GM18873 (cell line): ENCODE results near the gene CDK11B.

Source experiments
- ATAC-seq: cut with Tn5 transposase; IDR thresholded peaks from one replicate; pipeline ENCODE4 v1.9.1; 2021; ENCODE audit warnings: mild to moderate bottlenecking, moderate library complexity, moderate number of reproducible peaks; ENCODE audit not compliant: unreplicated experiment, low FRiP score

CDK11B gene

DNA sequence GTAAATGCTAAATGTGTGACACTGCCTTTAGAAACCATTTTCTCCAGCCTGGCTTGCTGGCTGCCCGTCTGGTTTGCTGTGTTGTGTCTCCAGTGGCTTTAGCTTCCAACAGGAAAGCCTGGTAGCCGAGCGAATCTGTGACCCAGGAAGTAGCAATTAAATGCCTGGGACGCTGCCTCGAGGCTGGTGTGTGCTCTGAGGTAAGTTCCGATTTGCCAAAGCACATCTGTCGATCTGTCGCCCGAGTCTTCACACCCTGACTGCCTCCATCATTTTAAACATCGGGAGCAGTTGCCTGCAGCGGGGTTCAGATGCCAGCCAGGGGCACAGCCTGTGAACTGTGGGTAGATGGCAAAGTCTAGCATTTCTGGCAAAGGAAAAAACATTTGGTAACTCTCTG lies 41.3 kb downstream of the CDK11B start:
- ATAC-seq, result no peak

- ATAC-seq, result no peak
These were observed 42.0 kb downstream of the CDK11B start for GRCh38 chr1:1616838-1617237.

- peak; percentile 7 for ATAC-seq
These were observed 42.6 kb downstream of the CDK11B start for GRCh38 chr1:1616045-1616790.

GRCh38 chr1:1615256-1616044 lies 43.4 kb downstream of the CDK11B start, which contains the start of gene MIB2:
Gene MIB2, plus strand, starts transcription at chr1:1615500. Its CDS starts 7,953 bp downstream, at chr1:1623453.
- ATAC-seq, result peak; percentile 78

GRCh38 chr1:1614954-1615255 lies 43.9 kb downstream of the CDK11B start:
- no peak for ATAC-seq

DNA sequence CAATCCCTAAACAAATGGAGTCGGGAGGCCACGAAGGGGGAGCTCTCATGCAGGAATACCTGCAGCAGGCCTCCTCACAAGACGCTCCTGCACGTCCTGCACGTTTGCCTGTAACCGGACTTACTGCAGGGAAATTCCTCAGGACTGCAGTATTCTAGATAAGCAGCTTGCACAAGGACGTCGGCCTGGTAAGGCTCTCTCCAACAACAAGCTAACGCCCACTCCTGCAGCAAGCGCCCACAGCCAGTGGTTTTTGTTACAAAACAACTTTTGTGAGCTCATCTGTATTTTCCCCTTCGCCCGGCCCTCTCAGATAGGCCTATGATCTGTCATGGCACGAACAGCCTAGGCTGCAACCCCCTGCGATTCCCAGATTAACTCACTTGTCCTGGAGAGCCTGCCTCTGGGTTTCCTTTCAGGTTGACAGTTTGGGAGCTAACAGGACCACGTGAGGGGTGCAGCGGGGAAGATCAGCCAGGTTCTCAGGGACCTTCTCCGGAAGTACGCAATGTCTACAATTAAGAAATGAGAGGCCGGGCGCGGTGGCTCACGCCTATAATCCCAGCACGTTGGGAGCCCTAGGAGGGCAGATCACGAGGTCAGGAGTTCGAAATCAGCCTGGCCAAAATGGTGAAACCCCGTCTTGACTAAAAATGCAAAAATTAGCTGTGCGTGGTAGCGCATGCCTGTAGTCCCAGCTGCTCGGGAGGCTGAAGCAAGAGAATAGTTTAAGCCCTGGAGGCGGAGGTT lies 44.4 kb downstream of the CDK11B start:
- ATAC-seq, result no peak

DNA sequence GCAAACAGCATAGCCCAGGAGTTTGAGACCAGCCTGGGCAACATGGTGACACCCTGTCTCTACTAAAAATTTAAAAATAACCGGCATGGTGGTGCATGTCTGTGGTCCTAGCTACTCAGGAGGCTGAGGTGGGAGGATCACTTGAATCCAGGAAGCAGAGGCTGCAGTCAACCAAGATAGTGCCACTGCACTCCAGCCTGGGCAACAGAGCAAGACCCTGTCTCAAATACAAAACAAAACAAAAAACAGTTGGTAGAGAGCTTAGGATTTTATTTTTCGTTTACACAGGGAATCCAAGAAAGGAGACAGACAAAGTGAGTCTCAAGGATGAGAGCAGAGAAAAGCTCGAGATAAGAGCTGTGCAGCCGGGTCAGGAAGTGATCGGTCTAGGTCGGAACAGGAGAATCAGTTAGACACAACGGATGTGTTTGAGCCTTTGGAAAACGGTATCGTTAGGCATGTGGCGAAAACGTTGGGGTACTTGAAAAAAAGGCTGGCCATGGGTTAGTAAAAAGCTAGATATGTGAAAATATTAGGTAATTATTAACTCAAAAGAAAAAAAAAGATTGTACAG lies 45.2 kb downstream of the CDK11B start:
- ATAC-seq, result no peak

DNA sequence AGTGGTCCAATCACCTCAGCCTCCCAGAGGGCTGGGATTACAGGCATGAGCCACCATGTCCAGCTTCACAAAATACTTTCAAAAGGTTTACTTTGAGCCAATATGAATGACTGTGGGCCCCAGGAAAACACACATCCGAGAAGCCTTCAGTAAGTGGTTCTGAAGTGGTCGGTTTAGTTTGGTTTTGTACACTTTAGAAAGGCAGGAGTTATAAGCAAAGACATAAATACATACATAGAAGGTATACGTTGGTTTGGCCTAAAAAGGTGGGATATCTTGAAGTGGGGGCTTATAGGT lies 46.8 kb downstream of the CDK11B start:
- ATAC-seq, result no peak

GRCh38 chr1:1610796-1611195 lies 48.0 kb downstream of the CDK11B start:
- no peak for ATAC-seq

GRCh38 chr1:1609822-1610485 lies 48.9 kb downstream of the CDK11B start:
- no peak for ATAC-seq

DNA sequence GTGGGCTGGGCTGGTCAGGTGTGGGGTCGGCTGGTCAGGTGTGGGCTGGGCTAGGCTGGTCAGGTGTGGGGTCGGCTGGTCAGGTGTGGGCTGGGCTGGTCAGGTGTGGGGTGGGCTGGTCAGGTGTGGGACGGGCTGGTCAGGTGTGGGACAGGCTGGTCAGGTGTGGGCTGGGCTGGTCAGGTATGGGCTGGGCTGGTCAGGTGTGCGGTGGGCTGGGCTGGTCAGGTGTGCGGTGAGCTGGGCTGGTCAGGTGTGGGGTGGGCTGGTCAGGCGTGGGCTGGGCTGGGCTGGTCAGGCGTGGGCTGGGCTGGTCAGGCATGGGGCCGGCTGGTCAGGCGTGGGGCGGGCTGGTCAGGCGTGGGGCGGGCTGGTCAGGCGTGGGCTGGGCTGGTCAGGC lies 52.6 kb downstream of the CDK11B start:
- ATAC-seq, result no peak

DNA sequence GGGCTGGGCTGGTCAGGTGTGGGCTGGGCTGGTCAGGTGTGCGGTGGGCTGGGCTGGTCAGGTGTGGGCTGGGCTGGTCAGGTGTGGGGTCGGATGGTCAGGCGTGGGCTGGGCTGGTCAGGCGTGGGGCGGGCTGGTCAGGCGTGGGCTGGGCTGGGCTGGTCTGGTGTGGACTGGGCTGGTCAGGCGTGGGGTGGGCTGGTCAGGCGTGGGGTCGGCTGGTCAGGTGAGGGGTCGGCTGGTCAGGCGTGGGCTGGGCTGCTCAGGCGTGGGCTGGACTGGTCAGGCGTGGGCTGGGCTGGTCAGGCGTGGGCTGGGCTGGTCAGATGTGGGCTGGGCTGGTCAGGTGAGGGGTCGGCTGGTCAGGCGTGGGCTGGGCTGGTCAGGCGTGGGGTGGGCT lies 53.1 kb downstream of the CDK11B start:
- no peak for ATAC-seq

DNA sequence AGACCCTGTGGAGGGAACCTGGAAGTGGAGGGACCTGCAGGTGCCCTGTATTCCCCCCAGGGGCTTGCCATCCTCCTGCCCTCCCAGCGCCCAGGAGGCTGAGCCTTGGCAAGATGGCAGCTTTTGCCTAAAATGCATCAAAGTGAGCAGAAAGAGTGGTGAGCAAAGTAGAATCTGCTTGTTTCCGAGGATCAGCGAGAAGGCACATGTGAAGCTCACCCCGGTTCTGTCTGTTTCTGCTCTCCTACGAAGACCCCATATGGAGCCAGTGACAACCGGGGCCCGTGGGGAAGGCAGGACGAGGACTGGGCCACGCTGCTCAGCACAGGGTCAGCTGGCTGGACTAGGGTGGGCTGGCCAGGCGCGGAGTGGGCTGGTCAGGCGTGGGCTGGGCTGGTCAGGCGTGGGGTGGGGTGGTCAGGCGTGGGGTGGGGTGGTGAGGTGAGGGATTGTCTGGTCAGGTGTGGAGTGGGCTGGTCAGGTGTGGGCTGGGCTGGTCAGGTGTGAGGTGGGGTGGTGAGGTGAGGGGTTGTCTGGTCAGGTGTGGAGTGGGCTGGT lies 53.7 kb downstream of the CDK11B start:
- ATAC-seq, result no peak

GRCh38 chr1:1604374-1605033 lies 54.3 kb downstream of the CDK11B start:
- no peak for ATAC-seq

DNA sequence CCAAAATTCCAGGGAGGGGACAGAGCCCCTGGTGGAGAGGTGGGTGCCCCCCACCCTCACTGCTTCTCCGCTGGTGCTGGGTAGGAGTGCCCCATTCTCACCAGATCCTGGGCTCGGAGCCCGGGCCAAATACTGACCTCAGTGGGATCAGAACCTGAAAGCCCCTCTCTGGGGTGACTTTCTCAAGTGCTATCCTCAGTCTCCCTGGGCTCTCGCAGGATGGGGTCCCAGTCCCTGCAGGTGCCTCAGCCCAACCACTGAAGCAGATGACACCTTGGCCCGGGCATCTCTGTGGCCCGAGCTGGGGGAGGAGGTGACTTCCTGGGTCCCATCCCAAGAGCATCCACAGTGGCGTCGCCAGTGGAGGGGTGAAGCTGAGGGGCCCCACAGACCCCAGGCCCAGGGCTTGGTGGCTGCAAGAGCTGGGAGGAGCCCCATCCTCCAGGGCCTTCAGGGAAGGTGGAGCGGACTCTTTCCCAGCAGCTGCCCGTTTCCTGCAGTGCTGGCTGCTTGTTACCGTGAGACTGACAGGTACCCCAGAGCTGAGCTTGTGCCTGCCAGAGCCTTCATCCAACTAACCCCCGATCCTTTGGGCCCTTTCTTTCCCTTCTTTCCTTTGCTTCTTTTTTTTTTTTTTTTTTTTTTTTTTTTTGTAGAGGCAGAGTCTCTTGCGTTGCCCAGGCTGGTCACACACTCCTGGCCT lies 55.0 kb downstream of the CDK11B start:
- ATAC-seq, result no peak

- no peak for ATAC-seq
These were observed 55.8 kb downstream of the CDK11B start for GRCh38 chr1:1602968-1603506.

DNA sequence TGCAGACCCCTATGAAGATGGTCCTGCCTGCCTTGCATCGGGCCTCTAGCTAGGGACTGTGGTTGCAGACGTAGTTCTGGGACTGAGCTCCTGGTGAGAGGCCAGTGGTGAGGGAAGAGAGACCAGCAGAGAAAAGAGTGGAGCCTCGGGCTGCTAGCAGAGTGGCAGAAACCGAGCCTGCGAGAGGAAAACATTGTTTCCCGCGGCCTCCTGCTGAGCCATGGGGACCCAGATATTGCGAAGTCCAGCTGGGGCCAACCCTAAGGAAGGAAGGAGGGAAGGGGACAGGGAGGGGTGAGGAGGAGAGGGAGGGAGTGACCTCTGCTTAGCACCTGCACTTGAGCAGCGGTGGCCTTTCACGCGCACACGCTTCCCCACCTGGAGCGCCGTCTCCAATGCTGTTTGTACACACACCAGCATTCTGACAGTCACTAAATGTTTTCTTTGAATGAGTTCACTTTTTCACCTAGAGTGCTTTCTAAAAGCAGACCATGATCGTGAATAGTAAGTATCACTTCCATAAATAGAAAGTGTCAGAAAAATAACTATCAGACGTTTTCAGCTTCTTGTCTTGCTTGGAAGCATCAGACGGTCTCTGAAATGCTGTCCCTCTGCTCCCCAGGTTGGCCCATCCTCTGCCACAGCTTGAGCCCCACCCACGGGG lies 56.4 kb downstream of the CDK11B start:
- ATAC-seq, result no peak

DNA sequence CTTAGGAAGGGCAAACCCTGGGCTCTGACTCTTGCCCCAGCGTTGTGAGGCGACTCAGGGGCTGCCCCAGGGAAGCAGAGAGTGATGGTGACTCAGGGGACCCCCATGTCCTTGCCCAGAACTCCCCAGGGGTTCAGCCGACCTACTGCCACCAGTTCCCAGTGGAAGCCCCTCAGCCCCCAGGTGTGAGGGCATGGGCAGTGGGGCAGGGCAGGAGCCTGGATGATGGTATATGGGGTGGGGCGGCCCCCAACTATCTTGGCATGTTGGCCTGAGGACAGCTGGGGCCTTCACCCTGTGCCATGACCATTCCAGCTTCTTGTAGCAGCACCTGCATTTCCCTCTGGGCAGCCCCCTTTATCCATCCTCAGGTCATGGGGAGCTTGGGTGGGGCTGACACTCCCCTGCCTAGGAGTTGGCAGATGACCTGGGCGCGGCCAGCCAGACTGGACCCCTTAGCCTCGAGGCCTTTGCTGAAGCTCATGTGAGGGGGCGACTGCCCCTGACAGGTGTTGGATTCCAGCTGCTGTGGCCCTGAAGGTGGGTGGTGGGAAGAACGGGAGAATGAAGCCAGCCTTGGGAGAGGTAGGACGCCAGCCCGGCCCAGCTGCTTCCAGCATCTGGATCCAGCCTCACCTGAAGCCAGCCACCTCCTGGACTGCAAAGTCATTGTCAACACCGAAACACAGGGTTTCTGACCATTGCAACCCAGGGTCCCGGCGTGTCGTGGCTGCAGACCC lies 57.1 kb downstream of the CDK11B start:
- no peak for ATAC-seq
